Measurements from ENCODE around the gene ICAM2.

ICAM2 gene

GRCh38 chr17:64057701-64058263, 37.3 kb upstream of the ICAM2 start:
- no peak for DNase-seq (ENCODE audit: low read depth)
- no peak overlapping the region for H3K4me3 ChIP-seq (ENCODE audit: low read length)
- no peak for TF ChIP-seq CTCF (conservative IDR thresholded peaks at IDR 0.05; ENCODE audit: low read length)

GRCh38 chr17:64056269-64057005, 36.0 kb upstream of the ICAM2 start:
- no peak overlapping the region for H3K4me3 ChIP-seq (ENCODE audit: low read length)
- no peak for TF ChIP-seq CTCF (conservative IDR thresholded peaks at IDR 0.05; ENCODE audit: low read length)
- DNase-seq (ENCODE audit: low read depth), result no peak

- TF ChIP-seq CTCF (conservative IDR thresholded peaks at IDR 0.05; ENCODE audit: low read length), result no peak
- DNase-seq (ENCODE audit: low read depth), result no peak
- H3K4me3 ChIP-seq (ENCODE audit: low read length), result no peak overlapping the region
These were observed 35.0 kb upstream of the ICAM2 start for GRCh38 chr17:64055183-64056142.

GRCh38 chr17:64054304-64054703, 33.9 kb upstream of the ICAM2 start:
- TF ChIP-seq CTCF (conservative IDR thresholded peaks at IDR 0.05; ENCODE audit: low read length), result no peak
- H3K4me3 ChIP-seq (ENCODE audit: low read length), result no peak overlapping the region
- DNase-seq (ENCODE audit: low read depth), result no peak

- TF ChIP-seq CTCF (conservative IDR thresholded peaks at IDR 0.05; ENCODE audit: low read length), result no peak
- no peak for DNase-seq (ENCODE audit: low read depth)
- no peak overlapping the region for H3K4me3 ChIP-seq (ENCODE audit: low read length)
These were observed 32.7 kb upstream of the ICAM2 start for GRCh38 chr17:64053101-64053500.

GRCh38 chr17:64051153-64051552, 30.7 kb upstream of the ICAM2 start:
- no peak for DNase-seq (ENCODE audit: low read depth)
- TF ChIP-seq CTCF (conservative IDR thresholded peaks at IDR 0.05; ENCODE audit: low read length), result no peak
- H3K4me3 ChIP-seq (ENCODE audit: low read length), result no peak overlapping the region
